Left lobe of liver (tissue), 2 donors: ENCODE results near the gene FRMD3. TPM values are rescaled to one million over a fixed set of nuclear protein-coding genes. Genes with fewer than 3 reads are reported as not detected.

ENCODE experiments used
- ATAC-seq: fragments of 200-7000 bp; cut with Tn5 transposase; one replicate; pipeline ENCODE4 v1.9.1; 2020; ENCODE audit warnings: mild to moderate bottlenecking, moderate library complexity
- DNase-seq: peaks from one replicate; pipeline ENCODE4 v3.0.0-alpha.2; 2020; ENCODE audit warnings: low spot score
- total RNA-seq: library from RNA; stranded (reverse); gene quantifications from one replicate; pipeline ENCODE4 v1.2.1, GENCODE V29; 2021
- donor health status: DM: no; HTN: no; CAD: no; lungs with moderate emphysema.
- donor health status: DM: no; HTN: yes; CAD: no.

Gene FRMD3
- total RNA-seq, 1 donor from 2014 or later: 0.53 TPM

DNA sequence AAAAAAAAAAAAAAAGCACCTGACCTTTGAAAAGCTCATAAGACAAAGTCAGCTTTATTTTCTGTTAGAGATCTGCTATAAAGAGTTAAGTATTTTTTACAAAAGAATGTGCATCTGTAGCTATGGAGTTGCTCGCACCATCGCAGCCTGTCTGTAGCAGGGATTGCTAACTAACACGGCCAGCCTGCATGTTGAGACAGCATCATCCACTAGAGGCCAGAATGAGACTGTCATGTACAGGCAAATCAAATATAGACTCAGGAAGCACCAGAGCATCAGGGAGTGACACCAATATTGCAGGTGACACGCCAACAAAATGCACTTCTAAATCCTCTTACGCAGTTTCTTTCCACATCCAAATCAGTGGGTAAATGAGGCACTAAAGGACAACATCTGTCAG is 339.0 kb downstream of the FRMD3 start:
- DNase-seq (no peak), ATAC-seq (peak; percentile 99)

DNA sequence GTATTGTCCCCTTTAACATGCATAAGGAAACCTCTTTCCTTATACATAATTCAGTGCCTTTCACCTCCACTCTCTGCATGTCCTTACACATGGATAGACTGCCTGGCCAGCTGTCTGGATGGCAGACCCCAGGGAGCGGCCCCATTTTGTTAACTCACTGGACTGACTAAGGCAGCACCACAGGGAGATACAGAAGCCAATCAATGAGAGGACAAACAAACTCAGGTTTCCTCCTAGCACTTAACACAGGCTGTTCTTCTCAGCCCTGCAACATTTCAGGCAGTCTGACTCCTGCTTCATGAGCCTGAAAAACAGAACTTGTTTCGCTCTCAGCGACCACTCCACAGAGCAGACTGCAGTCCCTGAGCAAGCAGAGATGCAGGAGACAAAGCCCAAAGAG is 339.8 kb downstream of the FRMD3 start:
- ATAC-seq (no peak), DNase-seq (no peak)

DNA sequence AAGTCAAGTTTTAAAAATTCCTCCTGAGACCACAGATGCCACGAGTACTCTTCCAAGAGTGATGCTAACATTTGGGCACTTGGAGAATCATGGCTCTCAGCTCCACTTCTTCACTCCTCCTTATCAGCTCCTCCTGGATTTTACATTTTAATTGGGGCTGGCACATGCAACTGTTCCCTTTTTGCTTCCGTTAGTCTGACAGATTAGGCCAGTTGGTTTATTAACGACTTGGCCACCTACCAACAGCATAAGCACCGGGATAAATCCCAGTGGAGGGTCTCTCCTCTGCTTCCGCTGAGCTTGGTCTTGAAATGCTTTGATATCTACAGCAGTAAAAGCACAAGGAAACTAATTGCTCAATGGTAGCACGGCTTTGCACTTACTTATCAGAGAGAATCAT is 340.6 kb downstream of the FRMD3 start:
- ATAC-seq: no peak
- DNase-seq: no peak

DNA sequence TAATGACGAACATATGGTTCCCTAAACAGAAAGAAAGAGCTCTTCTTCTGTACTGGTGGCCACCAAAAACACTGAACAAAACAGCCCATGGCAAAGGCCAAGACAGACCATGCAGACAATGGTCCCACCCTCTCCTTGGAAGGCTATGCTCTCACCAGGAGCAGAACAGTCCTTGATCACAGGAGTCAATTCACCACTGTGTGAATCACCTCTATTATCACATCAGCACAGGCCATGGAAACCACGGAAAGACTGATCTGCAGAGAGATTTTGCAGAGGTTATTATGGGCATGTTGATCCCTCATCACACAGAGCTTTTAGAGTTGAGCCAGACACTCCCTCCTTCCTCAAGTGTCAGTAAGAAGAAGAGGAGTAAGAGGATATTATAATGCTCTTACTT is 341.3 kb downstream of the FRMD3 start:
- no peak for DNase-seq
- ATAC-seq: no peak

Other genes starting within 250 kb of the FRMD3 start
- gene IDNK, start 84.7 kb upstream of the FRMD3 start, total RNA-seq: 23.9 TPM
- gene UBQLN1, start 169.6 kb upstream of the FRMD3 start, total RNA-seq: 45.9 TPM